GM21390 (cell line): ENCODE measurements around the gene C2CD5.
"Not testable (repeated sequence)": the region's sequence is repeated elsewhere in the genome, so short reads cannot be mapped to it uniquely, and the experiment has no call there.

Experiments
- ATAC-seq: cut with Tn5 transposase; IDR thresholded peaks from one replicate; pipeline ENCODE4 v1.9.1; 2021; ENCODE audit not compliant: unreplicated experiment

Gene C2CD5

GRCh38 chr12:22536971-22537544, 7.3 kb downstream of the C2CD5 start:
- ATAC-seq: no peak

DNA sequence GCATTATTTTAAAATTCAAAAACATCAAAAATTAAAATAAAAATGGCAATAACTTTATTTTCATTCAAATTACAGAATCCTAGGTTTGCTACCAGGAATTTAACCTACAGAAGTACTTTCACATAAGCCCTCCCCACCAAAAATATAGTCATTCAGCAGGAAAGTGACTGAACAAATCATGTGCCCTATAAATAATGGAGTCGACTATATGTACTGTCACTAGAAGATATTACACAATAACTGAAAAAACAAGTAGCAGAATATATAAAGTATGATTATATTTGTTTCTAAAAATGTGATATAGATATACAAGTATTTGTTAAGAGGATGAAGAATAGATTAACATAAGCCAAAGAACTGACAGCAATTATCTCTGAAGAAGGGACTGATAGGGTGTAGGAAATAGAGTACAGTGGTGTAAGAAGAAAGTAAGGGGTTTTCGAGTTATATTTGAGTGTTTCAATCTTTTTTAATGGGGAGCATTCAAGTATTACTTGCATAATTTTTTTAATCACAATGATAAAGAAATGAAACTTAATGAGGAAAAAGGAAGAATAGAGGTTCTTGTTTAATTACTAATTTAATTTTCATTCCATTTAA, 7.9 kb downstream of the C2CD5 start:
- no peak for ATAC-seq

DNA sequence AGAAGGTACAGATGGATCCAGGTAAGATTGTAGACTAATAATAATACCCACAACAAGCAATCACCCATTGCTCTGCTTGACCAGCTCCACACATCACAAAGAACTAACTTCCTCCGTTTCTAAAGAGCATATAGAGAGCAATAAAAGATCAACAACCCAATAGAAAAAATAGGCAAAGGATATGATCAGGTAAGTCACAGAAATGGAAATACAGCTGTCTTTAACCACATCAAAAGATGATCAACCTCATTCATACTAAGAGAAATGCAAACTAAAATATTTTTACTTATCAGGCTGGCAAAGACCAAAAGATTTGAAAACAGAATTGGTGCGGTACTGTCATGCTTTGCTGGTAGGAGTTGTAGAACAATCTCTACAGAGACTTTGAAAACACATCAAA, 8.9 kb downstream of the C2CD5 start:
- no peak for ATAC-seq

GRCh38 chr12:22535038-22535437, 9.3 kb downstream of the C2CD5 start:
- no peak for ATAC-seq

- ATAC-seq: peak; percentile 58
These were observed 11.2 kb downstream of the C2CD5 start for GRCh38 chr12:22533155-22533554.

DNA sequence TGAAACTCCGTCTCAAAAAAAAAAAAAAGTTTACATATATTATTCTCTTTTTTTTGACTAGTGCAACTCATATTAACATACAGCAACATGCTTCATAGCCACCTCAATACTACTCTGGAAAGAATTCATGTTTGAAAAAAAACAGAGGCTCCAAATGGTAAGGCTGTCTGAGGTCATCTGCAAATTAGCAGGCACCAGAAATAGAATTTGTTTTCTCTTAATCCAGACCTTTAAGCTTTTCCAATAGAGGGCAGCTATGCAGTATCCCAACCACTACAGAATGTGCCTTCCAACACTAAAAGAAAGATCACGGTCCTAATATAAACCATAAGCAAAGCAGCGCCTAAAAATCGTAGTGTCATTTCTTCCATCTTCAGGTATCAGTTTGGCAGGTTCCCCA, 12.0 kb downstream of the C2CD5 start:
- no peak for ATAC-seq

DNA sequence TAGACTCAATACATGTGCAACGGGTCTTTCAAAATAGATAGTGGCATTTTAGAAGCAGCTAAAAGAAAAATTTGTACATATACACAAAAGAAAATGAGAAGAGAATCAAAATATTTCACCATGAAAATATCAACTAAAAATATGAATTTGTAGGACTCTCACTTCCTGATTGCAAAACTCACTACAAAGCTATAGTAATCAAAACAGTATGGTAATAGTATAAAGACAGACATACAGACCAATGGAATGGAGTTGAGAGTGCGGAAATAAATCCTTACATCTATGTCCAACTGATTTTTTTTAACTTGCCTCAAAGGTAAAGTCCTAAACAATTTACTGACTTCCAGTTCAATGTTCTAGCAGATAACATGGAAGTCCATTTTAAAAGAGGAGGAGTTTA, 13.1 kb downstream of the C2CD5 start:
- no peak for ATAC-seq

- peak; percentile 77 for ATAC-seq
These were observed 14.9 kb downstream of the C2CD5 start for GRCh38 chr12:22529281-22530060.

DNA sequence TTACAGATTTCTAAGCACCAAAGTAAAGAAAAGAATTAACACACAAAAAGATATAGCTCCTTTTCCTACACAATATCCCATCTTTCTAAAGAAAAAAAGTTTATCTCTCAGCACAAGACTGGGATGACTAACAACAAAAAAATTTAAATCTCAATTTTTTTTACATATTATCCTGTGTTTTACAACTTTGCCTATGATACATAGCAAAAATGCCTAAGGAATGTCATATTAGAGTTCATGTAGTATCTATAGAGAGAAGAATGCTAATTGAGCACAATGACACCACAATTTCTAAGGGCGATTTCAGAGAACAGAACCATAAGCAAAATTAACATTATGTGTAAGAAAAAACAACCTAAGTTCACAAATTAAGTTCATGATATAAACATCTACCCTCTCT, 16.3 kb downstream of the C2CD5 start:
- ATAC-seq: no peak

DNA sequence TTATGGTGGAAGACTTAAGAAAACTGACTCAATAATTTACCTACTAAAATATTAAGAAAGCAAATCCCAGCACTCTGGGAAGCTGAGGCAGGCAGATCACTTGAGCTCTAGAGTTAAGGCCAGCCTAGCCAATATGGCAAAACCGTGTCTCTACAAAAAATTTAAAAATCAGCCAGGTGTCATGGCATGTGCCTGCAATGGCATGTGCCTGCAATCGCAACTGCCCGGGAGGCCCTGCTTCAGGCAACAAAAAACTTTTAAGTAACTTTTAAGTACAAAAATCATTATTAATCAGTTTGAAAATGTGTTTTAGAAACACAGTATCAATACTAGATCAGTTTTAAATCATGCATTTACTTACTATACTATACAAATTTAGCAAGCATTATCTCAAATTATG, 17.5 kb downstream of the C2CD5 start:
- ATAC-seq: no peak

GRCh38 chr12:22525426-22525825, 18.9 kb downstream of the C2CD5 start:
- no peak for ATAC-seq

- ATAC-seq: no peak
These were observed 25.3 kb downstream of the C2CD5 start for GRCh38 chr12:22518998-22519397.

- no peak for ATAC-seq
These were observed 26.2 kb downstream of the C2CD5 start for GRCh38 chr12:22518060-22518719.

DNA sequence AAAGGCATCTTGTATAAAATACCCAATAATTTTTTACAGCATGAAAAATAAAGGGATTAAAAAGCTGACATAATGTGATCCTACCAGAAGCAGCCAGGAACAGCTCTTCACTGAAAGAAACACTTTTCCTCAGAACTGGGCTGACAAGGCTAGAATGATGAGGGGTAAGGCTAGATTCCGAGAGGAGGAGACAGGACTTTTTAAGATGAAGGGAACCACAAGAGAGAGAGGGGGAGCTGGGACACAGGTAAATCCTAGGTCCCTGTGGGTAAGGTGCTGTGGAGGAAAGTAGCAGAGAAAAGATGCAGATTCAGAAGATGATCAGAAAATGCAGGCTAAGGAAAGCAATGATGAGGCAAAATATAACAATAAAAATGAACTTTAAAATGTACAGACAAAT, 29.5 kb downstream of the C2CD5 start:
- no peak for ATAC-seq

- no peak for ATAC-seq
These were observed 38.5 kb downstream of the C2CD5 start for GRCh38 chr12:22505826-22506225.

DNA sequence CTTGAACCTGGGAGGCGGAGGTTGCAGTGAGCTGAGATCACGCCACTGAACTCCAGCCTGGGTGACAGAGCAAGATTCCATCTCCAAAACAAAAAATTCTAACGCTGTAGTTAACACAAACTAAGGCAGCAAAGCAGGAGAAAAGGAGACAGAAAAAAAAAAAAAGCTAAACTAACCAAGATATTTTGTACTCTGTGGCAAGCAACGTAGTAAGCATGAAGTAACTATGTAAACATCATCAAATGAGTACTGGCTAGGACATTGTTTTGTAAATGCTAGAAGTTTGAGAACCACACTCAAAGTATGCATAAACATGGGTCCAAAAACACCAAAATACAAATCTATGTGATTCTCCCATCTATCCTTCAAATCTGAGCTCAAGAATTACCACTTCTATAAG, 44.2 kb downstream of the C2CD5 start:
- no peak for ATAC-seq

DNA sequence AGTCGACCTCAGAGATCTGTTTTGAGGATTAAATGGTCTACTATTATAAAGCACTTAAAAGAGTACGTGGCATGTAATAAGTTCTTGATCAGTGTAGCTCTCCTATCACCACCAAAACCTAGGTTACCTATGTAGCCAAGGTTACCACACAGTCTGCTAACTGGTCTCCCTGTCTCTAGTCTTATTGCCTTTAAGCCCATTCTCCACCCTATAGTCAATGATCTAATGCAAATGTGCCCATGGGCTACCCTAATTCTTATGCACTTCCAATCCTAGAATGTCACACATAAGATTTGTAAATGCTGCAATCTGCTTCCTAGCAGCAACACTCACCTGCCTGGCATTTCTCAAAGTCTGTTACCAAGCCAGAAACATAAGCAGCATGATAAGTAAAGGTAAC, 44.9 kb downstream of the C2CD5 start:
- ATAC-seq: no peak

GRCh38 chr12:22494319-22494718, 50.0 kb downstream of the C2CD5 start:
- ATAC-seq: no peak

- ATAC-seq: no peak
These were observed 53.3 kb downstream of the C2CD5 start for GRCh38 chr12:22491034-22491433.

GRCh38 chr12:22488478-22488877, 55.9 kb downstream of the C2CD5 start:
- ATAC-seq: no peak

GRCh38 chr12:22487683-22488082, 56.7 kb downstream of the C2CD5 start:
- not testable (repeated sequence) for ATAC-seq

DNA sequence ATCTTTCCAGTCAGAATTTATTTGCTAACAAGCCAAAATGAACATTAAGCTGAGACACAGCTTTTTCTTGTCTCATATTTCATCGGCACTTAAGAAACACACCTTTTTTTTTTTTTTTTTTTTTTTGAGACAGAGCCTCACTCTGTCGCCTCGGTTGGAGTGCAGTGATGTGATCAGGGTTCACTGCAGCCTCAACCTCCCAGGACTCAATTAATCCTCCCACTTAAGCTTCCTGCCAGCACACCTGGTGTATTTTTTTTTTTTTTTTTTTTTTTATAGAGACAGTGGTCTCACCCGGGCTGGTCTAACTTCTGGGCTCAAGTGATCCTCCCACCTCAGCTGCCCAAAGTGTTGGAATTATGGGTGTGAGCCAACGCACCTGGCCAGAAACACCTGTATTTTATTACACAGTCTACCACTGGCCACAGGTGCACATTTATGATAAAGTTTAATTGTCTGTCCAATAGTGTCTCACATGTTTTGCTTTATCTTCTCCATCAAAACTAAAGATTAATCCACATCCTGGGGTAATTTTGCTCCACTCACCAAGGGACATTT, 62.7 kb downstream of the C2CD5 start:
- no peak for ATAC-seq
